B cell (primary cell): ENCODE data around the gene NAA10. TPM values are rescaled to one million over a fixed set of nuclear protein-coding genes. Genes with fewer than 3 reads are reported as not detected.

Source experiments
- ATAC-seq: fragments of 200-7000 bp; cut with Tn5 transposase; one replicate; pipeline ENCODE4 v1.10.0; 2021; ENCODE audit warnings: low read depth, mild to moderate bottlenecking, moderate number of reproducible peaks, moderate library complexity
- CTCF ChIA-PET: fragments of 350-600 bp; sonication (Branson Sonifier 250); formaldehyde crosslinking; loops from one replicate; lab custom pipeline; 2021; ENCODE audit warnings: antibody characterized with exemption, inconsistent platforms; lab: Charles Lee
- POLR2A ChIA-PET: fragments of 350-600 bp; sonication (Branson Sonifier 250); formaldehyde crosslinking; loops from one replicate; lab custom pipeline; 2021; ENCODE audit warnings: antibody characterized with exemption; lab: Charles Lee
- DNase-seq: peaks from one replicate; pipeline ENCODE4 v3.0.0; 2013
- H2AFZ ChIP-seq: 2 replicates; pipeline ENCODE4 v1.6.1; 2012; ENCODE audit warnings: mild to moderate bottlenecking, low read depth, low read length; ENCODE audit not compliant: insufficient read depth, poor library complexity, severe bottlenecking
- H3K27ac ChIP-seq, 2 donors: 1 replicate in 1 of 2; 2 replicates in 1 of 2; pipeline ENCODE4 v1.5.1; 2012 to 2013; ENCODE audit warnings: low read length in 2 of 2, mild to moderate bottlenecking in 2 of 2, moderate library complexity in 1 of 2
- H3K27me3 ChIP-seq, 4 experiments: fragments of 200-600 bp in 1 of 4; sonication (generic) in 1 of 4; replicated peaks in 1 of 4; 1 replicate in 2 of 4; 2 replicates in 2 of 4; pipeline versions ENCODE4 v1.6.1 to v1.7.0; 2013 to 2016; ENCODE audit warnings: low read length in 3 of 4, mild to moderate bottlenecking in 2 of 4, mixed read lengths in 1 of 4, moderate library complexity in 1 of 4; ENCODE audit not compliant: insufficient read depth in 4 of 4, control insufficient read depth in 3 of 4; ENCODE audit errors: control extremely low read depth in 1 of 4
- H3K36me3 ChIP-seq, 2 experiments: replicated peaks in 1 of 2; 1 replicate in 1 of 2; 2 replicates in 1 of 2; pipeline versions ENCODE4 v1.6.1 to v1.7.1; 2013; ENCODE audit warnings: low read length in 1 of 2; ENCODE audit not compliant: insufficient read depth in 2 of 2, control insufficient read depth in 1 of 2; ENCODE audit errors: control extremely low read depth in 1 of 2, extremely low read depth in 1 of 2
- H3K4me1 ChIP-seq, 2 donors: fragments of 200-600 bp in 1 of 2; sonication (generic) in 1 of 2; 1 replicate in 1 of 2; 2 replicates in 1 of 2; pipeline versions ENCODE4 v1.5.1 to v1.6.1; 2013 to 2017; ENCODE audit warnings: low read length in 2 of 2; ENCODE audit not compliant: control insufficient read depth in 2 of 2, insufficient read depth in 2 of 2
- H3K4me2 ChIP-seq: replicated peaks from 2 replicates; pipeline ENCODE3; 2012; ENCODE audit warnings: mild to moderate bottlenecking, low read depth, low read length; ENCODE audit not compliant: poor library complexity, severe bottlenecking
- H3K4me3 ChIP-seq, 5 experiments: fragments of 200-600 bp in 1 of 5; sonication (generic) in 1 of 5; 1 replicate in 3 of 5; 2 replicates in 2 of 5; pipeline versions ENCODE4 v1.5.1 to v1.7.0; 2011 to 2016; ENCODE audit warnings: low read length in 4 of 5, mild to moderate bottlenecking in 4 of 5, low read depth in 2 of 5, control low read depth in 1 of 5, moderate library complexity in 1 of 5; ENCODE audit not compliant: insufficient read depth in 1 of 5; ENCODE audit errors: control extremely low read depth in 1 of 5, extremely low read depth in 1 of 5
- H3K79me2 ChIP-seq: fragments of 200-600 bp; sonication (generic); one replicate; pipeline ENCODE4 v1.6.0; 2016; ENCODE audit warnings: low read length; ENCODE audit not compliant: control insufficient read depth, insufficient read depth
- H3K9ac ChIP-seq: fragments of 200-600 bp; sonication (generic); 2 replicates; pipeline ENCODE4 v1.6.1; 2017; ENCODE audit warnings: mild to moderate bottlenecking, low read length, moderate library complexity
- H3K9me3 ChIP-seq, 3 donors: one replicate each; pipeline versions ENCODE4 v1.6.1 to v1.7.1; 2013; ENCODE audit warnings: low read length in 2 of 3; ENCODE audit not compliant: control insufficient read depth in 2 of 3, insufficient read depth in 1 of 3; ENCODE audit errors: control extremely low read depth in 1 of 3
- H4K20me1 ChIP-seq: 2 replicates; pipeline ENCODE4 v1.6.0; 2012; ENCODE audit warnings: mild to moderate bottlenecking, low read length; ENCODE audit not compliant: insufficient read depth, control insufficient read depth, poor library complexity, severe bottlenecking
- H3K27ac Mint-ChIP-seq: one replicate; pipeline ENCODE4 v1.8.0; 2021; ENCODE audit warnings: mixed read lengths
- H3K27me3 Mint-ChIP-seq: one replicate; pipeline ENCODE4 v1.8.0; 2021; ENCODE audit warnings: mixed read lengths
- H3K4me1 Mint-ChIP-seq: one replicate; pipeline ENCODE4 v1.8.0; 2021; ENCODE audit warnings: mixed read lengths
- H3K4me3 Mint-ChIP-seq: one replicate; pipeline ENCODE4 v1.8.0; 2021; ENCODE audit warnings: mixed read lengths
- H3K9me3 Mint-ChIP-seq: one replicate; pipeline ENCODE4 v1.8.0; 2022; ENCODE audit warnings: mixed read lengths; ENCODE audit not compliant: insufficient read depth
- EZH2 ChIP-seq: IDR thresholded peaks from 2 replicates; pipeline ENCODE4 v1.6.1; 2012; ENCODE audit warnings: borderline replicate concordance, low read depth, mild to moderate bottlenecking, moderate library complexity, low read length; ENCODE audit not compliant: insufficient read depth, poor library complexity, severe bottlenecking
- WGBS: methylation state at CpG from one replicate; pipeline ENCODE4 v1.1.5; 2013; ENCODE audit warnings: missing lambda C conversion rate; ENCODE audit not compliant: insufficient coverage; 5-methylcytosine and 5-hydroxymethylcytosine counted together
- intact Hi-C: fragments of 100-400 bp; cut with micrococcal nuclease; formaldehyde crosslinking; loops from one replicate; pipeline ENCODE4 v1.10.0; 2022
- polyA plus RNA-seq: library from polyadenylated mRNA; depleted of rRNA; stranded (reverse); fragments of >200 nt; gene quantifications from 2 replicates; pipeline ENCODE4 v1.2.3, GENCODE V29; 2012
- total RNA-seq, 2 donors: library from RNA; stranded (reverse); fragments of 120-200 nt in 1 of 2; gene quantifications; 1 replicate in 1 of 2; 2 replicates in 1 of 2; pipeline versions ENCODE4 v1.2.3 to v1.2.4, GENCODE V29; 2013 to 2022
- TF ChIP-seq, protein P1 (sequence below): fragments of 200-600 bp; IDR thresholded peaks from one replicate; pipeline ENCODE4 v1.8.0; 2022; ENCODE audit warnings: antibody characterized with exemption, mild to moderate bottlenecking

NAA10 gene
- total and polyA plus RNA-seq, 2 donors (not counting 1 experiment from before 2014, with no cell fraction given) = 78.3 to 102 TPM

DNA sequence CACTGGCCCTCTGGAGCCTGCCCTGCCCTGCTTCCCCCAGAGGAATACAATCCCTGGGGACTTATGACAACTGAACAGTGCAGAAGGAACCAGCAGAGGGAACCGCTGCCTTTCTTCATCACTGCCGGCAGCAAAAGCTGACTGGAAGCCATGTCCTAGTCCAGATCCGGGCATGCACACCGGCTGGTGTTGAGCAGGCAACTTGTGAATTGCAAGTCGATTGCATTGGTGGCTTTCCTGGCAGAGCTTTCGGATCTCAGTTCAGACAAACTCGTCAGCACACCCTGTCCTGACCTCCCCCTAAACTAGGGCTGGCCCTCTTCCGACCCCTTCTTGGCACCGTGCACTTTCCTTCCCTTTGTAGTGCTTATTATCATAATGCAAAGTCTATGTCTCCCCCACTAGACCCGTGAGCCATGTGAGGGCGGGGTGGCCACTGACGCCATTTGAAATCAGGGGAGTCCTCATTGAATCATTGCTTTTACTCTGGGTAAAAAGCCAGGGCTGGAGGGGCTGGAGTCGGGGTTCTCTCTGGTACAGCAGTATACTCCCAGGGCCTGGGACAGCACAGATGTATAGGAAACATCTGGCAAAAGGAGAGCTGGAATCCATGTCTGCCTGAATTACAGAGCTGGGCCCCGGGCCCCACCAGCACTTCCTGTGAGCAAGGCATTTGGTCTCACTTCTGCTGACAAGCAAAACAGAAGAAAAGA lies 10.5 kb downstream of the NAA10 start:
- H3K27ac Mint-ChIP-seq = peak overlapping the region; percentile 98
- peak overlapping the region; percentile 96 for H3K9ac ChIP-seq
- H3K4me1 ChIP-seq = peaks cover 42 to 57% of the 10 kb centered on the region in 2 donors
- 0% methylated on average over 5 of the region's 14 CpGs for WGBS
- peaks cover 45% of the 10 kb centered on the region for H3K4me1 Mint-ChIP-seq
- DNase-seq (peak; percentile 79), ATAC-seq (no peak)
- H2AFZ ChIP-seq = no peak overlapping the region
- H3K9me3 Mint-ChIP-seq = no peaks in the 10 kb centered on the region
- peak overlapping the region; percentile 65 to 88 (median 73) for H3K4me3 ChIP-seq
- peaks cover 33% of the 10 kb centered on the region for H4K20me1 ChIP-seq
- TF ChIP-seq, protein P1, sequence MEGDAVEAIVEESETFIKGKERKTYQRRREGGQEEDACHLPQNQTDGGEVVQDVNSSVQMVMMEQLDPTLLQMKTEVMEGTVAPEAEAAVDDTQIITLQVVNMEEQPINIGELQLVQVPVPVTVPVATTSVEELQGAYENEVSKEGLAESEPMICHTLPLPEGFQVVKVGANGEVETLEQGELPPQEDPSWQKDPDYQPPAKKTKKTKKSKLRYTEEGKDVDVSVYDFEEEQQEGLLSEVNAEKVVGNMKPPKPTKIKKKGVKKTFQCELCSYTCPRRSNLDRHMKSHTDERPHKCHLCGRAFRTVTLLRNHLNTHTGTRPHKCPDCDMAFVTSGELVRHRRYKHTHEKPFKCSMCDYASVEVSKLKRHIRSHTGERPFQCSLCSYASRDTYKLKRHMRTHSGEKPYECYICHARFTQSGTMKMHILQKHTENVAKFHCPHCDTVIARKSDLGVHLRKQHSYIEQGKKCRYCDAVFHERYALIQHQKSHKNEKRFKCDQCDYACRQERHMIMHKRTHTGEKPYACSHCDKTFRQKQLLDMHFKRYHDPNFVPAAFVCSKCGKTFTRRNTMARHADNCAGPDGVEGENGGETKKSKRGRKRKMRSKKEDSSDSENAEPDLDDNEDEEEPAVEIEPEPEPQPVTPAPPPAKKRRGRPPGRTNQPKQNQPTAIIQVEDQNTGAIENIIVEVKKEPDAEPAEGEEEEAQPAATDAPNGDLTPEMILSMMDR = peak; percentile 40
- no peak for TF ChIP-seq EZH2
- no peaks in the 10 kb centered on the region for H3K27me3 Mint-ChIP-seq
- peak overlapping the region; percentile 98 for H3K4me2 ChIP-seq
- CTCF ChIA-PET = interaction anchor here (0.9 to 13.1 kb wide), 13 partner anchors 11 to 983 kb away, joined by 3 to 325 read pairs (median 5); partner anchors contain the start of genes HCFC1, IDH3G, IRAK1 and NAA10
- POLR2A ChIA-PET = interaction anchor here (1.1 to 5.2 kb wide), 7 partner anchors 11 to 47 kb away, joined by 3 to 58 read pairs (median 5); partner anchors contain the start of genes HCFC1, NAA10 and RENBP
- peak overlapping the region; percentile 96 for H3K4me3 Mint-ChIP-seq
- H3K27me3 ChIP-seq = no peaks in the 10 kb centered on the region
- intact Hi-C loops = loop anchor here (2.0 kb wide), 1 partner anchor 200 kb away; the partner anchor contains the start of genes ABCD1 and BCAP31
- peak overlapping the region; percentile 42 to 88 for H3K27ac ChIP-seq
- peaks cover 0 to 22% of the 10 kb centered on the region in 2 experiments for H3K36me3 ChIP-seq
- no peaks in the 10 kb centered on the region for H3K9me3 ChIP-seq
- peaks cover 41% of the 10 kb centered on the region for H3K79me2 ChIP-seq
